Loucy (cell line): ENCODE results near the gene ANKS4B.
"Not testable (repeated sequence)": the region's sequence is repeated elsewhere in the genome, so short reads cannot be mapped to it uniquely, and the experiment has no call there.

Experiments used
- H2AFZ ChIP-seq: fragments of 200-600 bp; sonication (generic); 2 replicates; pipeline ENCODE4 v1.6.0; 2016; ENCODE audit warnings: antibody characterized with exemption, mild to moderate bottlenecking, low read length, moderate library complexity
- H3F3A ChIP-seq: fragments of 200-600 bp; 2 replicates; pipeline ENCODE4 v1.6.0; 2016; ENCODE audit warnings: antibody characterized with exemption, low read depth, mild to moderate bottlenecking
- H3K27me3 ChIP-seq: fragments of 200-600 bp; sonication (generic); 2 replicates; pipeline ENCODE4 v1.6.1; 2014; ENCODE audit warnings: low read length, mild to moderate bottlenecking; ENCODE audit not compliant: insufficient read depth, poor library complexity, severe bottlenecking
- H3K36me3 ChIP-seq: fragments of 200-600 bp; sonication (generic); 2 replicates; pipeline ENCODE4 v1.6.1; 2016; ENCODE audit warnings: low read length; ENCODE audit not compliant: insufficient read depth
- H3K4me1 ChIP-seq: fragments of 200-600 bp; sonication (generic); 2 replicates; pipeline ENCODE4 v1.5.1; 2014; ENCODE audit warnings: low read length, mild to moderate bottlenecking; ENCODE audit not compliant: insufficient read depth, poor library complexity, severe bottlenecking
- H3K4me2 ChIP-seq: fragments of 200-600 bp; sonication (generic); 2 replicates; pipeline ENCODE4 v1.6.0; 2014; ENCODE audit warnings: antibody characterized with exemption, low read length, low read depth, mild to moderate bottlenecking; ENCODE audit not compliant: poor library complexity, severe bottlenecking
- H3K4me3 ChIP-seq: fragments of 200-600 bp; sonication (generic); 2 replicates; pipeline ENCODE4 v1.5.1; 2014; ENCODE audit warnings: low read length, mild to moderate bottlenecking, mixed read lengths; ENCODE audit not compliant: poor library complexity, severe bottlenecking
- H3K79me2 ChIP-seq: fragments of 200-600 bp; sonication (generic); 2 replicates; pipeline ENCODE4 v1.6.1; 2014; ENCODE audit warnings: low read length; ENCODE audit not compliant: insufficient read depth
- H3K9ac ChIP-seq: fragments of 200-600 bp; sonication (generic); 2 replicates; pipeline ENCODE4 v1.6.0; 2014; ENCODE audit warnings: mild to moderate bottlenecking, low read depth, low read length, moderate library complexity; ENCODE audit not compliant: poor library complexity, severe bottlenecking
- H3K9me2 ChIP-seq: fragments of 200-600 bp; sonication (generic); replicated peaks from 2 replicates; pipeline ENCODE4 v1.6.1; 2016; ENCODE audit warnings: low read depth, low read length, mixed read lengths
- H3K9me3 ChIP-seq: fragments of 200-600 bp; sonication (generic); 2 replicates; pipeline ENCODE4 v1.6.1; 2014; ENCODE audit warnings: mild to moderate bottlenecking, antibody characterized with exemption, low read length, low read depth; ENCODE audit not compliant: insufficient read depth
- H4K20me1 ChIP-seq: fragments of 200-600 bp; sonication (generic); 2 replicates; pipeline ENCODE4 v1.6.0; 2014; ENCODE audit warnings: antibody characterized with exemption, low read length, mild to moderate bottlenecking; ENCODE audit not compliant: insufficient read depth, poor library complexity, severe bottlenecking
- CTCF ChIP-seq: fragments of 200-600 bp; sonication (generic); conservative IDR thresholded peaks from 2 replicates; pipeline ENCODE4 v1.5.1; 2014; ENCODE audit warnings: mild to moderate bottlenecking, antibody characterized with exemption, low read length
- EZH2phosphoT487 ChIP-seq: fragments of 200-600 bp; IDR thresholded peaks from 2 replicates; pipeline ENCODE4 v1.6.1; 2018; ENCODE audit warnings: antibody characterized with exemption, mild to moderate bottlenecking, moderate library complexity, borderline replicate concordance

ANKS4B gene

GRCh38 chr16:21268236-21268635 is 34.7 kb downstream of the ANKS4B start:
- Histone ChIP-seq H4K20me1 (no peaks in the 10 kb centered on the region), H3F3A (no peaks in the 10 kb centered on the region), H3K9ac (no peak overlapping the region), H3K4me3 (no peak overlapping the region), H3K27me3 (no peaks in the 10 kb centered on the region), H3K4me2 (no peak overlapping the region), H3K36me3 (no peaks in the 10 kb centered on the region), H3K9me2 (no peaks in the 10 kb centered on the region), H3K9me3 (no peaks in the 10 kb centered on the region), H2AFZ (no peak overlapping the region), H3K4me1 (no peaks in the 10 kb centered on the region), H3K79me2 (no peaks in the 10 kb centered on the region)
- no peak for TF ChIP-seq CTCF
- TF ChIP-seq EZH2phosphoT487 = no peak

GRCh38 chr16:21272253-21272652 is 38.8 kb downstream of the ANKS4B start:
- no peaks in the 10 kb centered on the region for H3F3A ChIP-seq
- H3K9me3 ChIP-seq = no peaks in the 10 kb centered on the region
- TF ChIP-seq CTCF (no peak), EZH2phosphoT487 (no peak)
- H3K9ac ChIP-seq = no peak overlapping the region
- H3K4me2 ChIP-seq = no peak overlapping the region
- H3K4me1 ChIP-seq = no peaks in the 10 kb centered on the region
- no peaks in the 10 kb centered on the region for H3K27me3 ChIP-seq
- H3K36me3 ChIP-seq = no peaks in the 10 kb centered on the region
- no peaks in the 10 kb centered on the region for H3K79me2 ChIP-seq
- no peaks in the 10 kb centered on the region for H3K9me2 ChIP-seq
- H3K4me3 ChIP-seq = no peak overlapping the region
- H4K20me1 ChIP-seq = no peaks in the 10 kb centered on the region
- no peak overlapping the region for H2AFZ ChIP-seq

GRCh38 chr16:21272763-21273162 is 39.3 kb downstream of the ANKS4B start:
- not testable (repeated sequence) for H3K4me2 ChIP-seq, H3K4me3 ChIP-seq, H3K36me3 ChIP-seq, H3K27me3 ChIP-seq, H3K9me2 ChIP-seq, H3K9me3 ChIP-seq, H4K20me1 ChIP-seq, H2AFZ ChIP-seq, H3K9ac ChIP-seq, H3K4me1 ChIP-seq, H3F3A ChIP-seq, H3K79me2 ChIP-seq

GRCh38 chr16:21274172-21274726 is 40.8 kb downstream of the ANKS4B start:
- Histone ChIP-seq H4K20me1 (no peaks in the 10 kb centered on the region), H3K9ac (no peak overlapping the region), H3K79me2 (no peaks in the 10 kb centered on the region), H3K4me2 (no peak overlapping the region), H3K4me3 (no peak overlapping the region), H3K36me3 (no peaks in the 10 kb centered on the region), H3F3A (no peaks in the 10 kb centered on the region), H3K9me2 (no peaks in the 10 kb centered on the region), H2AFZ (no peak overlapping the region; the same call in 1 of the 2 replicates), H3K4me1 (no peaks in the 10 kb centered on the region), H3K27me3 (no peaks in the 10 kb centered on the region), H3K9me3 (no peaks in the 10 kb centered on the region)
- no peak for TF ChIP-seq CTCF
- no peak for TF ChIP-seq EZH2phosphoT487
